ENCODE data around the gene RDH13.
A peak's percentile ranks its signal among the peaks of the same experiment; 100 is the strongest.

The RDH13 gene

GRCh38 chr19:55087542-55087901, 24.6 kb upstream of the RDH13 start:
- H3K4me3 Mint-ChIP-seq = peak overlapping the region; percentile 75
- H3K36me3 Mint-ChIP-seq (ENCODE audit: low read depth) = peaks cover 54% of the 10 kb centered on the region
- peaks cover 65% of the 10 kb centered on the region for H3K27me3 Mint-ChIP-seq
- H3K4me1 Mint-ChIP-seq (ENCODE audit: low read depth) = peaks cover 40% of the 10 kb centered on the region
- H3K9me3 Mint-ChIP-seq = no peaks in the 10 kb centered on the region
- intact Hi-C loops (cut with micrococcal nuclease) = no loop called here
- peak overlapping the region; percentile 77 for H3K27ac Mint-ChIP-seq

GRCh38 chr19:55086730-55087541, 24.0 kb upstream of the RDH13 start:
- Mint-ChIP-seq H3K4me1 (ENCODE audit: low read depth) (peaks cover 46% of the 10 kb centered on the region), H3K9me3 (no peaks in the 10 kb centered on the region), H3K27me3 (peaks cover 71% of the 10 kb centered on the region), H3K27ac (peak overlapping the region; percentile 77), H3K36me3 (ENCODE audit: low read depth) (peaks cover 51% of the 10 kb centered on the region), H3K4me3 (peak overlapping the region; percentile 75)
- intact Hi-C loops (cut with micrococcal nuclease) = no loop called here

GRCh38 chr19:55085923-55086715, 23.2 kb upstream of the RDH13 start:
- no peaks in the 10 kb centered on the region for H3K9me3 Mint-ChIP-seq
- H3K4me1 Mint-ChIP-seq (ENCODE audit: low read depth) = peaks cover 54% of the 10 kb centered on the region
- peaks cover 79% of the 10 kb centered on the region for H3K27me3 Mint-ChIP-seq
- H3K4me3 Mint-ChIP-seq = no peak overlapping the region
- intact Hi-C loops (cut with micrococcal nuclease) = no loop called here
- no peak overlapping the region for H3K27ac Mint-ChIP-seq
- peaks cover 43% of the 10 kb centered on the region for H3K36me3 Mint-ChIP-seq (ENCODE audit: low read depth)

- Mint-ChIP-seq H3K9me3 (no peaks in the 10 kb centered on the region), H3K4me1 (ENCODE audit: low read depth) (peaks cover 63% of the 10 kb centered on the region), H3K4me3 (no peak overlapping the region), H3K27me3 (peaks cover 95% of the 10 kb centered on the region), H3K27ac (no peak overlapping the region), H3K36me3 (ENCODE audit: low read depth) (peaks cover 26% of the 10 kb centered on the region)
- intact Hi-C loops (cut with micrococcal nuclease) = no loop called here
Observed at GRCh38 chr19:55084416-55084815, 21.5 kb upstream of the RDH13 start.

GRCh38 chr19:55083004-55083850, 20.3 kb upstream of the RDH13 start:
- no peaks in the 10 kb centered on the region for H3K9me3 Mint-ChIP-seq
- no peak overlapping the region for H3K27ac Mint-ChIP-seq
- intact Hi-C loops (cut with micrococcal nuclease) = no loop called here
- H3K4me3 Mint-ChIP-seq = no peak overlapping the region
- H3K36me3 Mint-ChIP-seq (ENCODE audit: low read depth) = peaks cover 17% of the 10 kb centered on the region
- H3K4me1 Mint-ChIP-seq (ENCODE audit: low read depth) = peaks cover 51% of the 10 kb centered on the region
- H3K27me3 Mint-ChIP-seq = peaks cover 91% of the 10 kb centered on the region

GRCh38 chr19:55082020-55082851, 19.3 kb upstream of the RDH13 start:
- Mint-ChIP-seq H3K27me3 (peaks cover 85% of the 10 kb centered on the region), H3K27ac (no peak overlapping the region)
- intact Hi-C loops (cut with micrococcal nuclease) = no loop called here

GRCh38 chr19:55081770-55082019, 18.7 kb upstream of the RDH13 start:
- Mint-ChIP-seq H3K27me3 (peaks cover 83% of the 10 kb centered on the region), H3K36me3 (ENCODE audit: low read depth) (peaks cover 5% of the 10 kb centered on the region), H3K4me3 (peak overlapping the region; percentile 86), H3K4me1 (ENCODE audit: low read depth) (peaks cover 40% of the 10 kb centered on the region), H3K9me3 (no peaks in the 10 kb centered on the region), H3K27ac (peak overlapping the region; percentile 87)
- intact Hi-C loops (cut with micrococcal nuclease) = loop anchor here (2.0 kb wide), 1 partner anchor 19 kb away; the partner anchor contains the start of gene RDH13

More at GRCh38 chr19:55082020-55082851, 19.3 kb upstream of the RDH13 start:
- Mint-ChIP-seq H3K4me3 (peak overlapping the region; percentile 86), H3K9me3 (no peaks in the 10 kb centered on the region), H3K36me3 (ENCODE audit: low read depth) (peaks cover 7% of the 10 kb centered on the region), H3K4me1 (ENCODE audit: low read depth) (peaks cover 41% of the 10 kb centered on the region)

GRCh38 chr19:55080968-55081769, 18.2 kb upstream of the RDH13 start:
- Mint-ChIP-seq H3K9me3 (no peaks in the 10 kb centered on the region), H3K27ac (peak overlapping the region; percentile 87), H3K36me3 (ENCODE audit: low read depth) (peaks cover 5% of the 10 kb centered on the region), H3K27me3 (peaks cover 82% of the 10 kb centered on the region), H3K4me3 (peak overlapping the region; percentile 86), H3K4me1 (ENCODE audit: low read depth) (peaks cover 45% of the 10 kb centered on the region)
- intact Hi-C loops (cut with micrococcal nuclease) = loop anchor here (2.0 kb wide), 1 partner anchor 18 kb away; the partner anchor contains the start of gene RDH13

- Mint-ChIP-seq H3K36me3 (ENCODE audit: low read depth) (peaks cover 5% of the 10 kb centered on the region), H3K9me3 (no peaks in the 10 kb centered on the region), H3K27me3 (peaks cover 78% of the 10 kb centered on the region), H3K4me1 (ENCODE audit: low read depth) (peaks cover 53% of the 10 kb centered on the region), H3K27ac (peak overlapping the region; percentile 87), H3K4me3 (peak overlapping the region; percentile 86)
- intact Hi-C loops (cut with micrococcal nuclease) = loop anchor here (2.0 kb wide), 1 partner anchor 18 kb away; the partner anchor contains the start of gene RDH13
Observed at GRCh38 chr19:55080121-55080967, 17.4 kb upstream of the RDH13 start.

GRCh38 chr19:55079400-55080038, 16.6 kb upstream of the RDH13 start:
- Mint-ChIP-seq H3K4me3 (peak overlapping the region; percentile 86), H3K36me3 (ENCODE audit: low read depth) (peaks cover 5% of the 10 kb centered on the region), H3K27me3 (peaks cover 75% of the 10 kb centered on the region), H3K4me1 (ENCODE audit: low read depth) (peaks cover 58% of the 10 kb centered on the region), H3K27ac (peak overlapping the region; percentile 87), H3K9me3 (no peaks in the 10 kb centered on the region)
- intact Hi-C loops (cut with micrococcal nuclease) = loop anchor here (2.0 kb wide), 1 partner anchor 17 kb away; the partner anchor contains the start of gene RDH13

- H3K4me1 Mint-ChIP-seq (ENCODE audit: low read depth) = peaks cover 58% of the 10 kb centered on the region
- H3K36me3 Mint-ChIP-seq (ENCODE audit: low read depth) = peaks cover 5% of the 10 kb centered on the region
- H3K4me3 Mint-ChIP-seq = no peak overlapping the region
- H3K27ac Mint-ChIP-seq = no peak overlapping the region
- H3K27me3 Mint-ChIP-seq = peaks cover 73% of the 10 kb centered on the region
- intact Hi-C loops (cut with micrococcal nuclease) = no loop called here
- no peaks in the 10 kb centered on the region for H3K9me3 Mint-ChIP-seq
Observed at GRCh38 chr19:55078996-55079395, 16.0 kb upstream of the RDH13 start.
